Duodenal mucosa (tissue), 2 donors: Measurements from ENCODE around the gene RMND5A.
"Not testable (repeated sequence)": the region's sequence is repeated elsewhere in the genome, so short reads cannot be mapped to it uniquely, and the experiment has no call there.

Experiments
- H3K27ac ChIP-seq: one replicate; pipeline ENCODE4 v1.7.0; 2013; ENCODE audit warnings: low read depth, low read length
- H3K27me3 ChIP-seq, 2 donors: one replicate each; pipeline ENCODE4 v1.7.0; 2013; ENCODE audit warnings: low read length in 2 of 2, control low read depth in 1 of 2; ENCODE audit not compliant: insufficient read depth in 2 of 2, control insufficient read depth in 1 of 2
- H3K36me3 ChIP-seq, 2 donors: one replicate each; pipeline ENCODE4 v1.7.0; 2013; ENCODE audit warnings: low read length in 2 of 2, control low read depth in 1 of 2; ENCODE audit not compliant: insufficient read depth in 2 of 2, control insufficient read depth in 1 of 2
- H3K4me1 ChIP-seq, 2 donors: one replicate each; pipeline ENCODE4 v1.7.0; 2013; ENCODE audit warnings: low read length in 2 of 2, control low read depth in 1 of 2; ENCODE audit not compliant: insufficient read depth in 2 of 2, control insufficient read depth in 1 of 2
- H3K4me3 ChIP-seq, 2 donors: one replicate each; pipeline ENCODE4 v1.7.0; 2013; ENCODE audit warnings: low read length in 2 of 2, low read depth in 1 of 2
- H3K9ac ChIP-seq, 2 donors: one replicate each; pipeline ENCODE4 v1.7.0; 2013; ENCODE audit warnings: low read length in 2 of 2, low read depth in 1 of 2
- H3K9me3 ChIP-seq, 2 donors: one replicate each; pipeline ENCODE4 v1.7.0; 2013; ENCODE audit warnings: low read length in 2 of 2, control low read depth in 1 of 2; ENCODE audit not compliant: control insufficient read depth in 1 of 2

RMND5A gene

DNA sequence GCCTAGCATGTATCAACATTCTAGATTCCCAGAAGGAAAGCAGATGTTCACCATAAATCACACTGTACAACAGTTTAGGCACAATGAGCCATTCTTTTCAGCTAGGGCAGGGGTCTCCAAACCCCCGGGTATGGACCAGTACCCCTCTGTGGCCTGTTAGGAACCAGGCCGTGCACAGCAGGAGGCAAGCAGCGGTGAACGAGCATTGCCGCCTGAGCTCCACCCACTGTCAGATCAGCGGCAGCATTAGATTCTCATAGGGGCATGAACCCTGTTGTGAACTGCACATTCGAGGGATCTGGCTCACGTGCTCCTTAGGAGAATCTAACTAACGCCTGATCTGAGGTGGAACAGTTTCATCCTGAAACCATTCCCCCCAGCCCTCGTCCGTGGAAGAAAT lies 19.8 kb downstream of the RMND5A start:
- not testable (repeated sequence) for H3K4me1 ChIP-seq, H3K9me3 ChIP-seq, H3K27ac ChIP-seq, H3K9ac ChIP-seq, H3K27me3 ChIP-seq, H3K4me3 ChIP-seq
- peaks cover 3 to 16% of the 10 kb centered on the region in 2 donors for H3K36me3 ChIP-seq

DNA sequence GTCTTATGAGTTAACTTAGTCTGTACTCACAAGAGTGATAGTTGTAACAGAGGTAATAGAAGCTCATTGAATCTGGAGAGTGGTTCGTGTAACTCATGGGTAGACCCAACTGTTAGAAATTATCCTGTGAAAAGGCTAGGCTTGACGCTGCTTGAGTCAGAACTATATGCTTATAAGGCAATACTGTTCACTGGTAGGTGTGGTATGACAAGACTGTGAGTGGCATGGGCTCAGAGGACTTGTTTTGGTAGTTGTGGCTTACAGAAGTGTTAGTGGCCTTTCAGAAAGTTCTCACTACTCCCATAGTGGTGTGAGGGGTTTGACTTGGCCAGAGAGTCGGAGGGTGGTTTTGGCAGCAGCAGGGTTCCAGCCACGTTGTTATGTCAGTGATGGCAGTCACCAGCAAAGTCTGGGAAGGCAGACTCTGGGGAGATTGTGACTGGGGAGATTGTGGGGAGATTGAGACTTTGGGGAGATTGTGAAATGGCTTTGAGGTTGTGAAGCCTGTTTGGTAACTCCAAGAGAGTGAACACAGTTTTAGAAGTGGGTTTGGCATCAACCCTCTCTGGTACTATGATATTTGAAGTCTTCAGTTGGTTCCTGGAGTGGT lies 21.9 kb downstream of the RMND5A start:
- H3K27ac ChIP-seq, H3K4me1 ChIP-seq, H3K9me3 ChIP-seq, H3K9ac ChIP-seq, H3K4me3 ChIP-seq, H3K27me3 ChIP-seq: not testable (repeated sequence)
- peaks cover 7 to 16% of the 10 kb centered on the region in 2 donors for H3K36me3 ChIP-seq

DNA sequence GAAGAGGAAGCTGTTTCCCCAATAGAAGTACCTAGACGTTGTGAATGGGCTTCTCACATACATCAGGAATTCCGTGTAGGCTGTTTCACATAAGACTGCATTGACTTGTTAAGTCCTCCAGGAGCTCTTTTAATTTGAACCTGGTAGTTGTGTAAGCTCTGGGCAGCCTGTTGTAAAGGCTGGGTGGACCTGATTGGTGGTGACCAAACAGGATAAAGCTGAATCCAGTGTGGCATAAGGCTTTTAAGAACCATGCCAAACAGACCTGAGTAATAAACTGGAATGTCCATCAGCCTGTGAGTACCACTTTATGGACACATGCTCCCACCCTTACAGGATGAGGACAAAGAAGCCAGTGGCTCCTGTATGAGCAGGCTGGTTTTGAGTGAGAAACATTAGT lies 24.1 kb downstream of the RMND5A start:
- no peak overlapping the region for H3K27ac ChIP-seq
- H3K27me3 ChIP-seq: no peaks in the 10 kb centered on the region
- H3K4me1 ChIP-seq: peaks cover 0 to 14% of the 10 kb centered on the region in 2 donors
- H3K4me3 ChIP-seq: no peak overlapping the region
- H3K9ac ChIP-seq: no peak overlapping the region
- H3K9me3 ChIP-seq: no peaks in the 10 kb centered on the region
- peaks cover 11 to 16% of the 10 kb centered on the region in 2 donors for H3K36me3 ChIP-seq

DNA sequence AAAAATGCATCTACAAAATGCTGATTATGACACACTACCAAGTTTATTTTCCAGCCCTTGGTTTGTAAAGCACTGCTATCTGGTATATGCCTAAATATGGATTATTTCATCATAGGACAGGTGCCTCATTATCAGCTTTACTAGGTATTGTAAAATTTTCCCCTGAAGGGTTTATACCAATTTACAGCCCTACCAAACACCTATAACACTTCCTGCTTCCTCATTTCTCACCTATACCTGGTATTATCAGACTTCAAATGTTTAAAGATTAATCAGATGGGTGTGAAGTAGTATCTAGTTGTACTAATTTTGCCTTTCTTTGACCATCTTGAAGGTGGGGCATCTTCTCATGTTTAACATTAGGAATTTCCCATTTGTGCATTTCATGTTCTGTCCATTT lies 26.8 kb downstream of the RMND5A start:
- peaks cover 0 to 14% of the 10 kb centered on the region in 2 donors for H3K4me1 ChIP-seq
- H3K9ac ChIP-seq: no peak overlapping the region
- H3K36me3 ChIP-seq: peaks cover 17 to 20% of the 10 kb centered on the region in 2 donors
- peaks cover 2 to 16% of the 10 kb centered on the region in 2 donors for H3K9me3 ChIP-seq
- no peaks in the 10 kb centered on the region for H3K27me3 ChIP-seq
- H3K27ac ChIP-seq: no peak overlapping the region
- H3K4me3 ChIP-seq: no peak overlapping the region

DNA sequence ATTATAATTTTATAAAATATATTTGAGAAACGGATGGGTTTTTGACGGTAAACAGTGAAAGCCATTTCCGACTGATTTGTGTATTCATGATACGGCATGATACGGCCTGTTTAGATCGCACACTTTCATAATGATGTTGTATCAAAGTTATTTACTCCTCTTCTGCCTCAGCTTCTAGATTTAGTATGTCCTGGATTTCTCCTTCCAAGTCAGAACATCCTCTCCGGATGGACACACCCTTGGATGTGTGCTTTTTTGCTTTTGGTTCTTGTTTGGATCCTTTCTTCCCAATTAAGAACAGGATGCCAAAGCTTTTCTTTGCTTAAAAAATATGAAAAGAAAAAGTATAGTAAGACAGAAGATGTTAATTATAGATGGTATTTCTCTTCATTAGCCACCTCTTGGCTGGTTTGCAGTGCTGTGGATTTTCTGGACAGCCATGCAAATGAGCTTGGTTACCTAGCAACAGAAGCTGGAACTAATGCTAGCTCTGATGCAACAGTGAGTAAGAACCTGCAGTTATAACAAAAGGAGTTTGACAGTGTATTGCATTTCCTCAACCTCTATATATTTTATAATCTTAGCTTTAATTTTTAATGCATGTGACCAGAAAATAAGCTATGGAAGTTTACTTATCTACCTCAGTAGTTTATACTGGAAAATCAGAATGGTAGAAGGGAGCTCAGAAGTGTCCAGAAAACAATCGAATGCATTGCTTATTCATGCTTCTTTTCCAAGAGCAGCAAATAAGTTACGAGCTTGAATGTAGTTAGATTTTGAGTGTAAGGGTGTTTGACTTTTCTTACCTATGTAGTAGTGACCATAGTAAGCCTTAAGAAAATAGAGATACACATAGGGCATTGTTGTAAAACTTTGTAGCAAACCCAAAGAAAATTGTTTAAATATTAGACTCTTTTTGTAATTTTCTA lies 27.9 kb downstream of the RMND5A start:
- Histone ChIP-seq H3K36me3 (peaks cover 24 to 26% of the 10 kb centered on the region in 2 donors), H3K9ac (no peak overlapping the region), H3K27me3 (no peaks in the 10 kb centered on the region), H3K9me3 (peaks cover 2 to 16% of the 10 kb centered on the region in 2 donors), H3K27ac (no peak overlapping the region), H3K4me1 (peaks cover 0 to 14% of the 10 kb centered on the region in 2 donors), H3K4me3 (no peak overlapping the region)

DNA sequence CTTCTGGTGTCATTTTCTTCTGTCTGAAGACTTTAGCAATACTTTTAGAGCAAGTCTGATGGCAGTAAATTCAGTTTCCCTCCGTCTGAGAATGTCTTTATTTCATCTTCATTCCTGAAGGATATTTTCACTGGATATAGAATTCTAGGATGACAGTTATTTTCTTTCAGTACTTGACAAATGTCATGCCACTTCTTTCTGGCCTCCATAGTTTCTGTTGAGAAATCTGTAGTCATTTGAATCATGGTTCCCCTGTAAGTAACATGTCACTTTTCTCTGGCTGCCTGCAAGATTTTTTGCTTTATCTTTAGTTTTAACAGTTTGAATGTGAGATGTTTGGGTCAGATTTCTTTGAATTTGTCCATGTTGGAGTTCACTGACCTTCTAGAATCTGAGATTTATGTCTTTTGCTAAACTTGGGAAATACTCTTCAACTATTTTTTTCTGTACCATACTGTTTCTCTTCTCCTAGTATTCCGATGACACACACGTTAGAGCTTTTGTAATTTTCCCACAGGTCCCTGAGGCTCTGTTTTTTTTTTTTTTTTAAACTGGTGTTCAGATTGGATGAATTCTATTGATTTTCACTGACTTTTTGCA lies 30.2 kb downstream of the RMND5A start:
- H3K9ac ChIP-seq: no peak overlapping the region
- H3K4me3 ChIP-seq: no peak overlapping the region
- peaks cover 0 to 14% of the 10 kb centered on the region in 2 donors for H3K4me1 ChIP-seq
- H3K27me3 ChIP-seq: no peaks in the 10 kb centered on the region
- H3K36me3 ChIP-seq: peaks cover 28 to 29% of the 10 kb centered on the region in 2 donors
- no peak overlapping the region for H3K27ac ChIP-seq
- peaks cover 2 to 16% of the 10 kb centered on the region in 2 donors for H3K9me3 ChIP-seq

DNA sequence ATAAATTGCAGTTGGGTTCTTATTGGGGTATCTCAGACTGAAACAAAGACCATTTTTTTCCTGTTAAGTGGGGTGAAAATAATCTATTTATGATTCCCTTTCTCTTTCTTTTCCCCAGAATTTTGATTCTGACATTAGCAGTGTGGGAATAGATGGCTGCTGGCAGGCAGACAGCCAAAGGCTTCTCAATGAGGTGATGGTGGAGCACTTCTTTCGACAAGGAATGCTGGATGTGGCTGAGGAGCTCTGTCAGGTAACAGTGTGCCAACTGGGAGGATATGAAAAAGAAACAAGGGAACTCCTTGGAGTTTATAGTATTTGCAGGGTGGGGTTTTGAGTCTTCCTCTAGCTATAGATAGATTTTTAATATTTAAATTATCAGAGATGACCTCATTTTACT lies 31.7 kb downstream of the RMND5A start:
- no peak overlapping the region for H3K9ac ChIP-seq
- H3K36me3 ChIP-seq: peaks cover 26 to 39% of the 10 kb centered on the region in 2 donors
- no peaks in the 10 kb centered on the region for H3K27me3 ChIP-seq
- no peak overlapping the region for H3K4me3 ChIP-seq
- peaks cover 0 to 7% of the 10 kb centered on the region in 2 donors for H3K4me1 ChIP-seq
- H3K27ac ChIP-seq: no peak overlapping the region
- H3K9me3 ChIP-seq: peaks cover 2 to 16% of the 10 kb centered on the region in 2 donors

DNA sequence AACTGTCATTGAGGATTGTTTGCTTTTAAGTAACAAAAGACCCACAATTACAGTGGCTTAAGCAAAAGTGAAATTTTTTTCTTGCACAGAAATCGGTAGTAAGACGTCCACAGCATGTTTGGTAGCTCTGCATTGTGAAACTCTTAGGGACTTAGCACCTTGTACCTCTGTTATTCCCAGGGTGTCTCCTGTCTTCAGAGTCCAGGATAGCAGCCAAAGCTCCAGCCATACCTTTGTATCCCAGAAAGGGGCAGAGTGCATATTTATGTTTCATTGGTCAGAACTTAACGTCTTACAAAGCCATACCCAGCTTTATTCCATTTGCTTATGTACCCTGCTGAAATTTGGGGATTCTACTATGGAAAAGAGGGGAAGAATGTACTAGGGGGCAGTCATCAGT lies 32.8 kb downstream of the RMND5A start:
- H3K4me1 ChIP-seq: no peaks in the 10 kb centered on the region
- H3K27me3 ChIP-seq: no peaks in the 10 kb centered on the region
- no peak overlapping the region for H3K27ac ChIP-seq
- H3K9ac ChIP-seq: no peak overlapping the region
- peaks cover 22 to 43% of the 10 kb centered on the region in 2 donors for H3K36me3 ChIP-seq
- no peak overlapping the region for H3K4me3 ChIP-seq
- peaks cover 2 to 16% of the 10 kb centered on the region in 2 donors for H3K9me3 ChIP-seq

DNA sequence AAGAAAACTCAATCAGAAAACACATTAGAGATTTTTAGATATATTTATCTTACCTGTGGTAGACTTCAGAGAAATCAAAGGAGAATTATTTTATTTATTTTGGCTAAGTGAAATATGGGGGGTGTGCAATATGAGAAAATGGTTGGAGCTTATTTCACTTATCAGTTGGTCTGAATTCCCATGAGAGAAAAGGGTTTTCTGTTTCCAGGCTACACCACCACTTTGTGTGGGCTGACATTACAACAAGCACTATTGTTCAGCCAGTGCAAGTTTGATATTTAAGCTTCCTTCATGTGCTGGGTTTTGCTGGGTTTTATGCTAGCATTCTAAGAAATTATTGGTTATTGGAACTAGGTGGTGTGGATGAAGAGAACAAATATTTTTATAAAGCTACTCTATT lies 33.5 kb downstream of the RMND5A start:
- H3K36me3 ChIP-seq: peaks cover 21 to 43% of the 10 kb centered on the region in 2 donors
- no peak overlapping the region for H3K27ac ChIP-seq
- H3K4me3 ChIP-seq: no peak overlapping the region
- H3K9me3 ChIP-seq: peaks cover 2 to 16% of the 10 kb centered on the region in 2 donors
- H3K9ac ChIP-seq: no peak overlapping the region
- H3K27me3 ChIP-seq: no peaks in the 10 kb centered on the region
- H3K4me1 ChIP-seq: no peaks in the 10 kb centered on the region

DNA sequence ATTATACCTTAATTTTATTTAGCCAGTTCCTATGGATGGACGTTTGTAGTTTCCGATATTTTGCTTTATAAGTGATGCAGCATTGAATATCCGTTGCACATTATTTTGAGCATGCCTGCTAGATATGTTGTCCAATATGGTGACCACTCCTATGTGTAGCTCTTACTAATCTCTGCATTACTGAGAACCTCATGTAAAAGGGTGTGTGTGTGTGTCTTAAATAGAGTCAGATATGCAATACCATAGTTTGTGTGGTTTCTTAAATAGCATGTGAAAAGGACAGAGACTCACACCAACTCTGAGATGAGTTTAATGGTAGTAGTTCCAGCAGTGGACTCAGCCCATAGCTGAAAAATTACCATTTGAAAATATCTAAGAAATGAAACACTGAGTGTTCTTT lies 38.3 kb downstream of the RMND5A start:
- H3K4me3 ChIP-seq: no peak overlapping the region
- H3K4me1 ChIP-seq: no peaks in the 10 kb centered on the region
- no peak overlapping the region for H3K27ac ChIP-seq
- peaks cover 3 to 32% of the 10 kb centered on the region in 2 donors for H3K36me3 ChIP-seq
- H3K9ac ChIP-seq: no peak overlapping the region
- H3K27me3 ChIP-seq: no peaks in the 10 kb centered on the region
- H3K9me3 ChIP-seq: no peaks in the 10 kb centered on the region
